Mononuclear cell (primary cell): ENCODE measurements around the gene CAPZA1. TPM values are rescaled to one million over a fixed set of nuclear protein-coding genes. Genes with fewer than 3 reads are reported as not detected.
A peak's percentile ranks its signal among the peaks of the same experiment; 100 is the strongest.
"Not testable (repeated sequence)": the region's sequence is repeated elsewhere in the genome, so short reads cannot be mapped to it uniquely, and the experiment has no call there.

ENCODE experiments used
- H3K27me3 ChIP-seq: 2 replicates; pipeline ENCODE4 v1.6.0; 2011; ENCODE audit warnings: low read length, control low read depth; ENCODE audit not compliant: insufficient read depth
- H3K4me1 ChIP-seq: 2 replicates; pipeline ENCODE4 v1.5.1; 2011; ENCODE audit warnings: mild to moderate bottlenecking, low read length, control low read depth; ENCODE audit not compliant: insufficient read depth
- H3K4me3 ChIP-seq: 2 replicates; pipeline ENCODE4 v1.5.1; 2011; ENCODE audit warnings: mild to moderate bottlenecking, low read length, moderate library complexity
- H3K9me3 ChIP-seq: 2 replicates; pipeline ENCODE4 v1.5.1; 2011; ENCODE audit warnings: low read depth, mild to moderate bottlenecking, control low read depth, low read length
- total RNA-seq: library from RNA; depleted of rRNA; stranded (reverse); fragments of >200 nt; gene quantifications from one replicate; pipeline ENCODE4 v1.2.3, GENCODE V29; 2012

Gene CAPZA1
- total RNA-seq, 1 donor, result 248 TPM

DNA sequence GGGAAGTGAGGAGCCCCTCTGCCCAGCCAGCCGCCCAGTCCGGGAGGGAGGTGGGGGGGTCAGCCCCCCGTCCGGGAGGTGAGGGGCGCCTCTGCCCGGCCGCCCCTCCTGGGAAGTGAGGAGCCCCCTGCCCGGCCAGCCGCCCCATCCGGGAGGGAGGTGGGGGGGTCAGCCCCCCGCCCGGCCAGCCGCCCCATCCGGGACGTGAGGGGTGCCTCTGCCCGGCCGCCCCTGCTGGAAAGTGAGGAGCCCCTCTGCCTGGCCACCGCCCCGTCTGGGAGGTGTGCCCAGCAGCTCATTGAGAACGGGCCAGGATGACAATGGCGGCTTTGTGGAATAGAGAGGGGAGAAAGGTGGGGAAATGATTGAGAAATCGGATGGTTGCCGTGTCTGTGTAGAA, 20.8 kb downstream of the CAPZA1 start:
- not testable (repeated sequence) for H3K27me3 ChIP-seq, H3K9me3 ChIP-seq, H3K4me3 ChIP-seq
- peaks cover 24% of the 10 kb centered on the region for H3K4me1 ChIP-seq

DNA sequence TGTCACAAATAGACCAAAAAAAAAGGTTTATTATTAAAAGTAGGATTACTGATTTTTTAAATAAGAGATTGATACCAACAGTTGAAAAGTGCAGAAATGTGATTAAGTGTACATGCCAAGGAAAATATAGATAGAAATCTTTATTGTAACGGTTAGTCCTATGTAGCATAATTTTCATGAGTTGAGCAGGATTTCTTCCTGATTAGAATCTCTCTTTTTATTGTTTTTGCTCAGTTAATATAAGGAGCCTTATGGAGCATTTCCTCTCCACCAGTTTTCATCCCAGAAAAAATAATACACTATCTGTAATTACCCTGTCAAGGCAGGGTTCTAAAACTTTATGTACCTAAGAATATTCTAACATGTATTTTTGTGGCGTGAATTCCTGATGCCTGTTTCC, 23.4 kb downstream of the CAPZA1 start:
- H3K4me3 ChIP-seq, result no peak overlapping the region
- peaks cover 20% of the 10 kb centered on the region for H3K4me1 ChIP-seq
- H3K27me3 ChIP-seq, result no peaks in the 10 kb centered on the region
- H3K9me3 ChIP-seq, result no peaks in the 10 kb centered on the region

- no peaks in the 10 kb centered on the region for H3K9me3 ChIP-seq
- peaks cover 20% of the 10 kb centered on the region for H3K4me1 ChIP-seq
- no peaks in the 10 kb centered on the region for H3K27me3 ChIP-seq
- H3K4me3 ChIP-seq, result no peak overlapping the region
Observed at GRCh38 chr1:112646225-112646624, 26.6 kb downstream of the CAPZA1 start.

DNA sequence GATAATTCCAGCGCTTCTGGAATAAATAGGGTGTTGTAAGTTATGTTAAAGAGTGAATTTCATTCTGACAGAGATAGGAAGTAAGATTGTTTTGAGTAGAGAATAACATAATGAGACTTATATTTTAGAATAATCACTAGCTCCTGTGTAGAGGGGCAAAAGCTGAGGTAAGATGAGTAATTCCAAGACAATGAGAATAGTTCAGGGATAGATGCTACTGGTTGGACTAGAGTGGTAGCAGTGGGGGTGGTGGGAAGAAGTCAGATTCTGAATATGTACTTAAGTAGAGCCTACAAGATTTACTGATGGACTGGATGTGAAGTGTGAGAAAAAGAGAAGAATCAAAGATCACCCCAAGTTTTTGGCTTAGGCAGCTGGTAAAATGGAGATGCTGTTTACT, 31.6 kb downstream of the CAPZA1 start:
- no peaks in the 10 kb centered on the region for H3K27me3 ChIP-seq
- H3K4me1 ChIP-seq, result peaks cover 2% of the 10 kb centered on the region
- H3K4me3 ChIP-seq, result no peak overlapping the region
- no peaks in the 10 kb centered on the region for H3K9me3 ChIP-seq

DNA sequence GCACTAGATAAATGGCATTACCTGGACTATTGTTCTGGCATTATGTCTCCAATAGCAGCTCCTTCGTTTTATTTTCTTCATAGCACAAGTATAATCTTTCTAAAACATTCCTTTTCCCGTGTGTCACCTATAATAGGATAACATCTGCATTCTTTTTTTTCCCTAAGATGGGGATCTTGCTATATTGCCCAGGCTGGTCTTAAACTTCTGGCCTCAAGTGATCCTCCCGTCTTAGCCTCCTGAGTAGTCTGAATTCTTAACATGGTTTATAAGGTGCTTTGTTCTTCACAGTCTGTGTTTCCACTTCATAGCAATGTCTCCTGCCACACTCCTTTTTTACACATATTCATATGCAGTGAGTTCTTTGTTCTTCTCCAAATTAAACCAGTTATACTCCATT, 46.2 kb downstream of the CAPZA1 start:
- H3K27me3 ChIP-seq, result no peaks in the 10 kb centered on the region
- H3K9me3 ChIP-seq, result no peaks in the 10 kb centered on the region
- H3K4me1 ChIP-seq, result no peaks in the 10 kb centered on the region
- H3K4me3 ChIP-seq, result no peak overlapping the region

GRCh38 chr1:112666946-112667345, 47.3 kb downstream of the CAPZA1 start:
- Histone ChIP-seq H3K4me3 (no peak overlapping the region), H3K4me1 (no peaks in the 10 kb centered on the region), H3K27me3 (no peaks in the 10 kb centered on the region), H3K9me3 (no peaks in the 10 kb centered on the region)

DNA sequence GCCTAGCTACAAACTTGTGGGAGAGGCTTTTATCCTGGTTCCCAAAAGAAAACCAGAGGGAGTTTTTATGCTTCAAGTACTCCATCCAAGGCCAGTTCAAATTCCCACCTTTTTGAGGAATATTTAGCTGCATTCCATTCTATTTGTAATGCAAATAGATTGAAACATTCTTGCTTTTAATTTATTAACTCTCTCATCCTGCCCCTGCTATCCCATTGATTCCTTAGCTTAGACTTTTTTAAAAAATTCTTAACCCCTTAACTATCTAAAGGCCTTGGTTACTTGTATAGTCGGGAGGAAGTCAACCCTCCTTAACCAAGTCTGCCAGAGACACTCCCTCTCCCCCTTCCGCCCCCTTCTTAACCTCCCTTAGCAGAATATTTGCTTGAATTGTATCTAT, 52.4 kb downstream of the CAPZA1 start:
- H3K27me3 ChIP-seq, result no peaks in the 10 kb centered on the region
- H3K9me3 ChIP-seq, result no peaks in the 10 kb centered on the region
- H3K4me1 ChIP-seq, result peaks cover 30% of the 10 kb centered on the region
- no peak overlapping the region for H3K4me3 ChIP-seq

DNA sequence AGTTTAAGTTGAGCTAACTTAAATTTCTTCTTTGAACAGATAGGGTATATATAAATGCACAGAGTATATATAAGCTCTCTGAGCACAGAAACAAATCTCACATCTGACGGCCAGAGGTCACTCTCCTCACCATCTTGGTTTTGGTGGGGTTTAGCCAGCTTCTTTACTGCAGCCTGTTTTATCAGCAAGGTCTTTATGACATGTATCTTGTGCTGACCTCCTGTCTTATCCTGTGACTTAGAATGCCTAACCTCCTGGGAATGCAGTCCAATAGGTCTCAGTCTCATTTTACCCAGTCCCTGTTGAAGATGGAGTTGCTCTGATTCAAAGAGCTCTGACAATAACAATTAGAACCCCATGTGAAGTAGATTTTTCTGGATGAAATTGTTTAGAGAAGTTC, 53.2 kb downstream of the CAPZA1 start:
- Histone ChIP-seq H3K4me1 (peaks cover 30% of the 10 kb centered on the region), H3K4me3 (no peak overlapping the region), H3K27me3 (no peaks in the 10 kb centered on the region), H3K9me3 (no peaks in the 10 kb centered on the region)

DNA sequence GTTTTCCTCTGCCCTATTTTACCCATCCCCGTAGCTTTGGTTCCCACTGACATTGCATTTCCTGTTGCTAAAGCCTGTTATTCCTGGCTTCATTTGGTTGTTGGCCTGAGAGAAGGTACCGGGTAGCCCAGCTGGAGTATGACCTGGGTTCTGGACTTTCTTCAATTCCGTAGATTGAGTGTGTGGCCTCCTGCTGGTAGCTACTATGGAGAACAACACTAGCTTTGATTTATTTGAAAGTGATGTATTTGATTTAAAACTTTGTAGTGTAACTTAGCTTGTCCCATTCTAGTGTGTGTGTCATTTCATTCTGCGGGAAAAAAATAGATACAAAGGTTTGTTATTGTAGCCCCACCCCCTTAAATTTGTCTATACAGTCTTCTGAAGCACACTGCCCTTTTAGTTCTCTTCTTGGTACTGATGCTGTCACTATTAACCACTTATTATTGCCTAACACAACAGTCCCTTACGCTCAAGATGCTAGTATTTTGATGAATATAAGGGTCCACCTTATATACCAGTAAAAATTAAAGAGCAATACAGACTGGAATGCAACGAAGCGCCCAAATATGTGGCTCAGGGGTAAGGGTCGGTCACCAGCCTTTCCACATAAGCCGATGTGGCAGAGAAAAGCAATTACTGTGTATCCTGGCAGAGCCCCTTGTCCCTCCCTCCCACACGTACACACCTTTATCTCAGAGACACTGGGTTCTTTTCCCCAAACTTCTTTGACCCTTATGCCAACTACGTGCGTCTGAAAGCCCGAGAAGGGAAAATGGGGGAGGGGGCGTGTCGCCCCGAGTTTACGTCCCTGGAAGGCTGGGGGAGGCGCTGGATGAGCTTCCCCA, 54.2 kb downstream of the CAPZA1 start:
- H3K4me1 ChIP-seq, result peaks cover 30% of the 10 kb centered on the region
- H3K27me3 ChIP-seq, result no peaks in the 10 kb centered on the region
- H3K4me3 ChIP-seq, result peak overlapping the region; percentile 83
- H3K9me3 ChIP-seq, result no peaks in the 10 kb centered on the region

GRCh38 chr1:112674440-112674985, 54.9 kb downstream of the CAPZA1 start, which contains the start of gene MOV10:
MOV10 (plus strand) TSS chr1:112674659; CDS start chr1:112674913, 254 bp downstream.
- H3K4me1 ChIP-seq, result peaks cover 30% of the 10 kb centered on the region
- H3K27me3 ChIP-seq, result no peaks in the 10 kb centered on the region
- H3K4me3 ChIP-seq, result peak within 1 kb of the TSS; percentile 83
- no peaks in the 10 kb centered on the region for H3K9me3 ChIP-seq

- H3K4me3 ChIP-seq, result peak overlapping the region; percentile 83
- H3K9me3 ChIP-seq, result no peaks in the 10 kb centered on the region
- H3K4me1 ChIP-seq, result peaks cover 30% of the 10 kb centered on the region
- no peaks in the 10 kb centered on the region for H3K27me3 ChIP-seq
Observed at GRCh38 chr1:112674986-112675727, 55.5 kb downstream of the CAPZA1 start.

- Histone ChIP-seq H3K9me3 (no peaks in the 10 kb centered on the region), H3K27me3 (no peaks in the 10 kb centered on the region), H3K4me3 (peak overlapping the region; percentile 83), H3K4me1 (peaks cover 30% of the 10 kb centered on the region)
Observed at GRCh38 chr1:112675728-112676381, 56.2 kb downstream of the CAPZA1 start.

DNA sequence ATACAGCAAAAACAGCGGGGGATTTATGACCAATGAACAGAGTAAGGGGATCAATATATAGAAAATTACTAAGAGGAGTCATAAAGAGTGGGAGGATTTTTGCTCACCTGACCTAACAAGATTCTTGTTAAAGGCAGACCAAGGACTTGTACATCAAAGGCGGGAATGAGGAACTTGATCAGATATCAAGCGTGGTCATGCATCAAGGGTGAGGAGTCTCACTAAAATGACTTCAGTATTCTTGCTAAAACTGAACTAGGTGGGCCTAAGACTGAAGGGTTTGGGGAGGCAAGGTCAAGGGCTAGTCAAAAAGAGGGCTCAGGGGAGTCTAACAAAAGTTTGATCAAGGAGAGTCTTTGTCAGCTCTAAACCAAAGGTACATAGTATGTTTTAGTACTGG, 56.9 kb downstream of the CAPZA1 start:
- Histone ChIP-seq H3K9me3 (no peaks in the 10 kb centered on the region), H3K4me3 (no peak overlapping the region), H3K27me3 (no peaks in the 10 kb centered on the region), H3K4me1 (peaks cover 30% of the 10 kb centered on the region)

- H3K9me3 ChIP-seq, result no peaks in the 10 kb centered on the region
- H3K4me1 ChIP-seq, result peaks cover 30% of the 10 kb centered on the region
- H3K27me3 ChIP-seq, result no peaks in the 10 kb centered on the region
- no peak overlapping the region for H3K4me3 ChIP-seq
Observed at GRCh38 chr1:112677501-112677900, 57.9 kb downstream of the CAPZA1 start.

- no peaks in the 10 kb centered on the region for H3K9me3 ChIP-seq
- no peaks in the 10 kb centered on the region for H3K27me3 ChIP-seq
- H3K4me1 ChIP-seq, result peaks cover 23% of the 10 kb centered on the region
- H3K4me3 ChIP-seq, result no peak overlapping the region
Observed at GRCh38 chr1:112678605-112679004, 59.0 kb downstream of the CAPZA1 start.
